Activated CD4-positive, CD25-positive, alpha-beta regulatory T cell treated with anti-CD3 and anti-CD28 coated beads, Interleukin-2, amount 50 U/mL, for 16 hours (primary cell): ENCODE measurements around the gene SPATA32.

Experiments
- DNase-seq: peaks from one replicate; pipeline ENCODE4 v3.0.0-alpha.2; 2020; ENCODE audit warnings: low read depth, low spot score

SPATA32 gene

GRCh38 chr17:45293413-45294211 is 31.7 kb upstream of the SPATA32 start:
- DNase-seq, result no peak

GRCh38 chr17:45292696-45293412 is 31.0 kb upstream of the SPATA32 start:
- no peak for DNase-seq

GRCh38 chr17:45291171-45291805 is 29.4 kb upstream of the SPATA32 start:
- no peak for DNase-seq

GRCh38 chr17:45290269-45290765 is 28.4 kb upstream of the SPATA32 start:
- DNase-seq, result no peak

GRCh38 chr17:45289301-45290268 is 27.7 kb upstream of the SPATA32 start:
- DNase-seq, result no peak

- DNase-seq, result no peak
Observed at GRCh38 chr17:45288825-45289224, 26.9 kb upstream of the SPATA32 start.

GRCh38 chr17:45287526-45288500 is 25.9 kb upstream of the SPATA32 start:
- DNase-seq, result no peak

- no peak for DNase-seq
Observed at GRCh38 chr17:45286286-45286685, 24.4 kb upstream of the SPATA32 start.

- DNase-seq, result no peak
Observed at GRCh38 chr17:45284176-45285140, 22.6 kb upstream of the SPATA32 start.

GRCh38 chr17:45283711-45284110 is 21.8 kb upstream of the SPATA32 start:
- DNase-seq, result no peak

GRCh38 chr17:45282683-45283644 is 21.1 kb upstream of the SPATA32 start:
- no peak for DNase-seq

- no peak for DNase-seq
Observed at GRCh38 chr17:45279898-45280297, 18.0 kb upstream of the SPATA32 start.

- no peak for DNase-seq
Observed at GRCh38 chr17:45277992-45278391, 16.1 kb upstream of the SPATA32 start.

- peak; percentile 79 for DNase-seq
Observed at GRCh38 chr17:45277216-45277849, 15.4 kb upstream of the SPATA32 start.

GRCh38 chr17:45276031-45276430 is 14.1 kb upstream of the SPATA32 start:
- no peak for DNase-seq

- DNase-seq, result no peak
Observed at GRCh38 chr17:45274033-45274432, 12.1 kb upstream of the SPATA32 start.

GRCh38 chr17:45273551-45273957 is 11.7 kb upstream of the SPATA32 start:
- DNase-seq, result no peak
